ENCODE results near the gene CLPTM1L.

Gene CLPTM1L

GRCh38 chr5:1378866-1379659 lies 34.2 kb upstream of the CLPTM1L start:
- POLR2A ChIA-PET: no interaction called here
- CTCF ChIA-PET: interaction anchor here (1.5 kb wide), 1 partner anchor 266 kb away, joined by 3 read pairs; no protein-coding TSS in a partner anchor
- TF ChIP-seq CTBP1 (IDR thresholded peaks at IDR 0.05; ENCODE audit: borderline replicate concordance) (no peak), PKNOX1 (IDR thresholded peaks at IDR 0.05) (no peak), FOXA1 (IDR thresholded peaks at IDR 0.05) (no peak)
- DNase-seq (ENCODE audit: extremely low spot score): no peak

- ChIA-PET POLR2A (no interaction called here), CTCF (interaction anchor here (0.6 kb wide), 1 partner anchor 741 kb away, joined by 3 read pairs; no protein-coding TSS in a partner anchor)
- DNase-seq (ENCODE audit: extremely low spot score): no peak
- TF ChIP-seq LEF1 (IDR thresholded peaks at IDR 0.05; ENCODE audit: borderline replicate concordance): no peak
- no peak for TF ChIP-seq L3MBTL2 (conservative IDR thresholded peaks at IDR 0.05)
- TF ChIP-seq ELF4 (IDR thresholded peaks at IDR 0.05): no peak
- no peak for TF ChIP-seq FOXA1 (IDR thresholded peaks at IDR 0.05)
- no peak for TF ChIP-seq ZNF384 (IDR thresholded peaks at IDR 0.05)
- TF ChIP-seq CTBP1 (IDR thresholded peaks at IDR 0.05; ENCODE audit: borderline replicate concordance): no peak
- no peak for TF ChIP-seq FOXM1 (IDR thresholded peaks at IDR 0.05; ENCODE audit: borderline replicate concordance)
- no peak for TF ChIP-seq SP1 (IDR thresholded peaks at IDR 0.05)
- no peak for TF ChIP-seq SUZ12 (IDR thresholded peaks at IDR 0.05)
- no peak for TF ChIP-seq PKNOX1 (IDR thresholded peaks at IDR 0.05)
Observed at GRCh38 chr5:1378096-1378495, 33.2 kb upstream of the CLPTM1L start.

GRCh38 chr5:1376981-1377380 lies 32.1 kb upstream of the CLPTM1L start:
- TF ChIP-seq L3MBTL2 (conservative IDR thresholded peaks at IDR 0.05): no peak
- no peak for TF ChIP-seq BHLHE40 (IDR thresholded peaks at IDR 0.05; ENCODE audit: borderline replicate concordance)
- TF ChIP-seq LEF1 (IDR thresholded peaks at IDR 0.05; ENCODE audit: borderline replicate concordance): no peak
- TF ChIP-seq CTBP1 (IDR thresholded peaks at IDR 0.05; ENCODE audit: borderline replicate concordance): no peak
- TF ChIP-seq TARDBP (IDR thresholded peaks at IDR 0.05): no peak
- no peak for TF ChIP-seq PKNOX1 (IDR thresholded peaks at IDR 0.05)
- no peak for TF ChIP-seq ZNF384 (IDR thresholded peaks at IDR 0.05)
- CTCF ChIA-PET: no interaction called here
- POLR2A ChIA-PET: no interaction called here
- no peak for DNase-seq (ENCODE audit: extremely low spot score)

- TF ChIP-seq SP1 (IDR thresholded peaks at IDR 0.05): no peak
- no peak for TF ChIP-seq ELF4 (IDR thresholded peaks at IDR 0.05)
- TF ChIP-seq FOXM1 (IDR thresholded peaks at IDR 0.05; ENCODE audit: borderline replicate concordance): no peak
- TF ChIP-seq L3MBTL2 (conservative IDR thresholded peaks at IDR 0.05): no peak
- no peak for TF ChIP-seq ZNF384 (IDR thresholded peaks at IDR 0.05)
- no peak for TF ChIP-seq TARDBP (IDR thresholded peaks at IDR 0.05)
- TF ChIP-seq LEF1 (IDR thresholded peaks at IDR 0.05; ENCODE audit: borderline replicate concordance): no peak
- TF ChIP-seq SUZ12 (IDR thresholded peaks at IDR 0.05): no peak
- TF ChIP-seq CTBP1 (IDR thresholded peaks at IDR 0.05; ENCODE audit: borderline replicate concordance): no peak
- TF ChIP-seq BHLHE40 (IDR thresholded peaks at IDR 0.05; ENCODE audit: borderline replicate concordance): no peak
- no peak for TF ChIP-seq FOXA1 (IDR thresholded peaks at IDR 0.05)
- TF ChIP-seq NFRKB (IDR thresholded peaks at IDR 0.05): no peak
- TF ChIP-seq FOXK2 (IDR thresholded peaks at IDR 0.05): no peak
- no peak for TF ChIP-seq ARNT (IDR thresholded peaks at IDR 0.05)
- no peak for TF ChIP-seq PKNOX1 (IDR thresholded peaks at IDR 0.05)
- no peak for TF ChIP-seq HDGF (IDR thresholded peaks at IDR 0.05; ENCODE audit: borderline replicate concordance)
- DNase-seq (ENCODE audit: extremely low spot score): no peak
- ChIA-PET POLR2A (no interaction called here), CTCF (no interaction called here)
Observed at GRCh38 chr5:1375871-1376810, 31.2 kb upstream of the CLPTM1L start.

- TF ChIP-seq ZNF384 (IDR thresholded peaks at IDR 0.05) (no peak), HDGF (IDR thresholded peaks at IDR 0.05; ENCODE audit: borderline replicate concordance) (no peak), SUZ12 (IDR thresholded peaks at IDR 0.05) (no peak), L3MBTL2 (conservative IDR thresholded peaks at IDR 0.05) (no peak), CTBP1 (IDR thresholded peaks at IDR 0.05; ENCODE audit: borderline replicate concordance) (no peak), FOXK2 (IDR thresholded peaks at IDR 0.05) (no peak), NFRKB (IDR thresholded peaks at IDR 0.05) (no peak), ARNT (IDR thresholded peaks at IDR 0.05) (no peak), FOXM1 (IDR thresholded peaks at IDR 0.05; ENCODE audit: borderline replicate concordance) (no peak), LEF1 (IDR thresholded peaks at IDR 0.05; ENCODE audit: borderline replicate concordance) (no peak), PKNOX1 (IDR thresholded peaks at IDR 0.05) (no peak), FOXA1 (IDR thresholded peaks at IDR 0.05) (no peak), SP1 (IDR thresholded peaks at IDR 0.05) (no peak), ELF4 (IDR thresholded peaks at IDR 0.05) (no peak), BHLHE40 (IDR thresholded peaks at IDR 0.05; ENCODE audit: borderline replicate concordance) (no peak), TARDBP (IDR thresholded peaks at IDR 0.05) (no peak)
- no peak for DNase-seq (ENCODE audit: extremely low spot score)
- POLR2A ChIA-PET: no interaction called here
- CTCF ChIA-PET: no interaction called here
Observed at GRCh38 chr5:1374679-1375055, 29.8 kb upstream of the CLPTM1L start.

Data from HEK293T (cell line).